Measurements from ENCODE around the gene IL22RA1. TPM values are rescaled to one million over a fixed set of nuclear protein-coding genes. Genes with fewer than 3 reads are reported as not detected.

Gene IL22RA1
- total and polyA plus RNA-seq, 12 donors, result 0.06 to 0.76 (median 0.26) TPM; not detected in 2

DNA sequence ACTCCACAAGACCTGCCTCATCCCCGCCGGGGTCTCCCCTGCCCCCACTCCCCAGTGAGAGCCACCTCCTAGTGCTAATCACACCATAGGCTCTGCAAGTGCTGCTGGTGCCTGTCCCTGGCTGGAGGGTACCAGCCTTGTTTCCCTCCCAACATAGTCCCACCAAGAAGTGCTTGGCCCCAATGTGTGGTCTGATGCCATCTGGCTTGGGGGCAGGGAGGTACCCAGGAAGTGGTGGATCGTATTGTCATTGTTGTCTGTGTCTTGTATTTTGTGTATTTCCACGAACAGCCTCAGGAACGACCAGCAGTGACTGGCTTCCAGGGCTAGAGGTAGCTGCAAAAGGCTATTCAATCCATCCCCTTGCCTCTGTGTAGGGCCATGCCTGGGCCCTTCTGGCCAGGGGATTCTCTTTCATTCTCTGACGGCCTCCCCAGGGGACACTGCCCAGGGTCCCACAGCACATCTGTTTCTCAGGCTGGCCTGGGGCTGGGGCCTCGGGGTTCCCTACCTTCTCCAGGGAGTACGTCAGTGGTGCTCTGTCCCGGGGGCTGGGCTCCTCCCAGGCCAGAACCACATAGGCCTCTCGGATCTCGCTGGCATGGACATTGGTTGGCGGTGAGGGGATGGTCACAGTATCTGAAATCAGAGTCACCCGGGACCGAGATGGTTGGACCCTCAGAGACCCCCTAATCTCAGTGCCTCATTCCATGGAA lies 53.8 kb downstream of the IL22RA1 start:
- H3K36me3 ChIP-seq (replicated peaks in 1 of 2), result no peaks in the 10 kb centered on the region
- H3K9me3 ChIP-seq (replicated peaks in 1 of 3), result no peaks in the 10 kb centered on the region
- no peak for TF ChIP-seq POLR2A (IDR thresholded peaks at IDR 0.05)
- no peak for TF ChIP-seq CTCF (IDR thresholded peaks at IDR 0.05)
- no peak overlapping the region for H3K4me3 ChIP-seq
- H3K4me1 ChIP-seq (replicated peaks in 1 of 2), result no peaks in the 10 kb centered on the region
- DNase-seq, result no peak
- 70 to 87% (median 79%) methylated on average over 5 to 14 of the region's 14 CpGs for WGBS, 4 donors
- no peak overlapping the region for H3K27ac ChIP-seq
- H3K27me3 ChIP-seq, result no peaks in the 10 kb centered on the region
- intact Hi-C loops (cut with DNase I), result no loop called here

GRCh38 chr1:24086466-24086865 lies 56.5 kb downstream of the IL22RA1 start:
- WGBS, 4 donors, result 89 to 96% (median 94%) methylated on average over 16 of the region's 16 CpGs

DNA sequence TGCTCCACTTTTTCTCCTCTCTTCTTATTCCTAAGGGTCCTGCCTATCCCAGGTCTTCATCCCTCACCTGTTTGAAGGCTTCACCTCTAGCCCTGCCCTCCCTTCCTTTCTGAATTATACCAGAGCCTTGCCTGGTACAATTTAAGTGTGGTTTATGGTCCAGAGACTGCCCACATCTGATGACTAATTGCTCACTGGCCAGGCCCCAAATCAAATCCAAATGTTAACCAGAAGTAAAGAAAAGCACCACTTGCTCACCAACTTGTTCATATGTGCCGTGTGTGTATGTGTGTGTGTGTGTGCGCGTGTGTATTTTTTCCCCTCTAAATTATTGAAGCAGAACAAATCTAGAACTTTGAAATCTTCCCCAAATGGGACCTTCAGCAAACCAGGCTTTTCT lies 57.4 kb downstream of the IL22RA1 start:
- Histone ChIP-seq H3K36me3 (replicated peaks in 1 of 2) (no peaks in the 10 kb centered on the region), H3K9me3 (replicated peaks in 1 of 3) (no peaks in the 10 kb centered on the region), H3K4me1 (replicated peaks in 1 of 2) (no peaks in the 10 kb centered on the region), H3K4me3 (no peak overlapping the region), H3K27ac (no peak overlapping the region), H3K27me3 (no peaks in the 10 kb centered on the region)
- no peak for TF ChIP-seq CTCF (IDR thresholded peaks at IDR 0.05)
- no peak for TF ChIP-seq POLR2A (IDR thresholded peaks at IDR 0.05)
- 62 to 96% (median 73%) methylated on average over 3 of the region's 3 CpGs for WGBS, 4 donors
- intact Hi-C loops (cut with DNase I), result no loop called here
- DNase-seq, result no peak

More at GRCh38 chr1:24086466-24086865, 56.5 kb downstream of the IL22RA1 start:
- Histone ChIP-seq H3K27me3 (no peaks in the 10 kb centered on the region), H3K27ac (no peak overlapping the region), H3K36me3 (replicated peaks in 1 of 2) (no peaks in the 10 kb centered on the region), H3K4me3 (no peak overlapping the region), H3K4me1 (replicated peaks in 1 of 2) (no peaks in the 10 kb centered on the region), H3K9me3 (replicated peaks in 1 of 3) (no peaks in the 10 kb centered on the region)
- no peak for DNase-seq
- no peak for TF ChIP-seq POLR2A (IDR thresholded peaks at IDR 0.05)
- no peak for TF ChIP-seq CTCF (IDR thresholded peaks at IDR 0.05)
- intact Hi-C loops (cut with DNase I), result no loop called here

- Histone ChIP-seq H3K4me1 (replicated peaks in 1 of 2) (no peaks in the 10 kb centered on the region), H3K36me3 (replicated peaks in 1 of 2) (no peaks in the 10 kb centered on the region), H3K4me3 (no peak overlapping the region), H3K27me3 (no peaks in the 10 kb centered on the region), H3K9me3 (replicated peaks in 1 of 3) (no peaks in the 10 kb centered on the region), H3K27ac (no peak overlapping the region)
- no peak for DNase-seq
- intact Hi-C loops (cut with DNase I), result no loop called here
- TF ChIP-seq CTCF (IDR thresholded peaks at IDR 0.05), result no peak
- no peak for TF ChIP-seq POLR2A (IDR thresholded peaks at IDR 0.05)
Observed at GRCh38 chr1:24085007-24085406, 57.9 kb downstream of the IL22RA1 start.
